IPS DF 4.7 (cell line): Measurements from ENCODE around the gene ZBTB12.

Experiments used
- DNase-seq: peaks from one replicate; pipeline ENCODE4 v3.0.0-alpha.2; 2013; ENCODE audit warnings: low spot score; ENCODE audit errors: extremely low read depth

The ZBTB12 gene

GRCh38 chr6:31850765-31851484, 51.0 kb downstream of the ZBTB12 start:
- no peak for DNase-seq
